Thyroid gland (tissue), 4 donors: ENCODE data around the gene ABHD4.

Experiments
- POLR2A ChIP-seq, 2 donors: fragments of 450-650 bp; IDR thresholded peaks; one replicate each; pipeline ENCODE4 v1.6.1; 2017; ENCODE audit warnings: antibody characterized with exemption in 2 of 2, mild to moderate bottlenecking in 2 of 2, moderate library complexity in 1 of 2
- TF ChIP-seq, protein P1 (sequence below), 6 experiments: fragments of 200-600 bp in 3 of 6; fragments of 450-650 bp in 3 of 6; sonication (generic) in 3 of 6; IDR thresholded peaks; one replicate each; pipeline ENCODE4 v1.5.1; 2016 to 2019; ENCODE audit warnings: antibody characterized with exemption in 6 of 6, mild to moderate bottlenecking in 2 of 6, inconsistent platforms in 1 of 6, moderate library complexity in 1 of 6

- TF ChIP-seq, protein P1, sequence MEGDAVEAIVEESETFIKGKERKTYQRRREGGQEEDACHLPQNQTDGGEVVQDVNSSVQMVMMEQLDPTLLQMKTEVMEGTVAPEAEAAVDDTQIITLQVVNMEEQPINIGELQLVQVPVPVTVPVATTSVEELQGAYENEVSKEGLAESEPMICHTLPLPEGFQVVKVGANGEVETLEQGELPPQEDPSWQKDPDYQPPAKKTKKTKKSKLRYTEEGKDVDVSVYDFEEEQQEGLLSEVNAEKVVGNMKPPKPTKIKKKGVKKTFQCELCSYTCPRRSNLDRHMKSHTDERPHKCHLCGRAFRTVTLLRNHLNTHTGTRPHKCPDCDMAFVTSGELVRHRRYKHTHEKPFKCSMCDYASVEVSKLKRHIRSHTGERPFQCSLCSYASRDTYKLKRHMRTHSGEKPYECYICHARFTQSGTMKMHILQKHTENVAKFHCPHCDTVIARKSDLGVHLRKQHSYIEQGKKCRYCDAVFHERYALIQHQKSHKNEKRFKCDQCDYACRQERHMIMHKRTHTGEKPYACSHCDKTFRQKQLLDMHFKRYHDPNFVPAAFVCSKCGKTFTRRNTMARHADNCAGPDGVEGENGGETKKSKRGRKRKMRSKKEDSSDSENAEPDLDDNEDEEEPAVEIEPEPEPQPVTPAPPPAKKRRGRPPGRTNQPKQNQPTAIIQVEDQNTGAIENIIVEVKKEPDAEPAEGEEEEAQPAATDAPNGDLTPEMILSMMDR (IDR thresholded peaks at IDR 0.05), result no peak
- TF ChIP-seq POLR2A (IDR thresholded peaks at IDR 0.05), result no peak
These were observed 31.3 kb upstream of the ABHD4 start for GRCh38 chr14:22566845-22567244.
